HG02973 (cell line): ENCODE results near the gene DNAAF5.

Experiments
- ATAC-seq: cut with Tn5 transposase; IDR thresholded peaks from one replicate; pipeline ENCODE4 v1.9.1; 2021; ENCODE audit warnings: moderate library complexity; ENCODE audit not compliant: unreplicated experiment

DNAAF5 gene

GRCh38 chr7:706721-707120 is 19.8 kb upstream of the DNAAF5 start:
- ATAC-seq, result no peak

DNA sequence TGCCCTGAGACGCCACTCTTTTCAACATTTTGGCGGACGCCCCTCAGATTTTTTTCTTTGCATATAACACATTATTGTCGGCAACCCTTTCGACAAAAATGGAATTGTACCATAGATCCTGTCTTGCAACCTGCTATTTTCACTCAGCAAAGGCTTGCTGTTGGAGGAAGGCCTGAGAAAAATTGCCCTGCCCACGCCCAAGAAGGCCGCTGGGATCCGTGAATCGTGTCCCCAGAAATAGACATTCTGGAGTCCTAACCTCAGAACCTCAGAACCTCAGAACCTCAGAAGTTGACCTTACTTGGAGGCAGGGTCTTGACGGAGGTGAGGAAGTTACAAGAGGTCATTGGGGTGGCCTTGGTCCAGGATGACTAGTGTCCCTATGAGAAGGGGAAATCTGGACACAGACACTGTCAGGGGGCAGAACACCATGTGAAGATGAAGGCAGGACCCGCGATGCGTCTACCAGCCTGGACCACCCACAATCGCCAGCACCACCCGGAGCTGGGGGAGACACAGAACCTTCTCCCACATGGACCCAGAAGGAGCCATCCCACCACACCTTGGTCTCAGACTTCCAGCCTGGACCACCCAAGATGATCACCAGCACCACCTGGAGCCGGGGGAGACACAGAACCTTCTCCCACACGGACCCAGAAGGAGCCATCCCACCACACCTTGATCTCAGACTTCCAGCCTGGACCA is 19.1 kb upstream of the DNAAF5 start:
- ATAC-seq, result no peak

DNA sequence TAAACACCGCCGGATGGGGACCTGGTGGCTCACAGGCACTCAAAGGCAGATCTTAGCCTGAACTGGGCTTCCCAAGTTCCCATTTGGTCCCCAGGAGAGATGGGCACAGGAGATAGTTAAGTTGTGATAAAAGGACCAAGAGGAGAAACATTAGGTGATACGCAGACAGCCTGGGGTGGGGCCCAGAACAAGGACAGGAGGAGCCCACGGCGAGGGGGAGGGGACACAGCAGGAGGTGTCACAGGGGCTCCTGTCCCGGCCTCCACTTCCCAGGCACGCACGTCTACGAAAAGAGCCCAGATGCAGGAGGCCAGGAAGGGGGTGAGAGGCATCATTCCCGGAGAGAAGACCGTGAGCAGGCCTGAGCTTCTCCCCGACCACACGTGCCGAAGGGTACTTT is 16.3 kb upstream of the DNAAF5 start:
- ATAC-seq, result no peak

DNA sequence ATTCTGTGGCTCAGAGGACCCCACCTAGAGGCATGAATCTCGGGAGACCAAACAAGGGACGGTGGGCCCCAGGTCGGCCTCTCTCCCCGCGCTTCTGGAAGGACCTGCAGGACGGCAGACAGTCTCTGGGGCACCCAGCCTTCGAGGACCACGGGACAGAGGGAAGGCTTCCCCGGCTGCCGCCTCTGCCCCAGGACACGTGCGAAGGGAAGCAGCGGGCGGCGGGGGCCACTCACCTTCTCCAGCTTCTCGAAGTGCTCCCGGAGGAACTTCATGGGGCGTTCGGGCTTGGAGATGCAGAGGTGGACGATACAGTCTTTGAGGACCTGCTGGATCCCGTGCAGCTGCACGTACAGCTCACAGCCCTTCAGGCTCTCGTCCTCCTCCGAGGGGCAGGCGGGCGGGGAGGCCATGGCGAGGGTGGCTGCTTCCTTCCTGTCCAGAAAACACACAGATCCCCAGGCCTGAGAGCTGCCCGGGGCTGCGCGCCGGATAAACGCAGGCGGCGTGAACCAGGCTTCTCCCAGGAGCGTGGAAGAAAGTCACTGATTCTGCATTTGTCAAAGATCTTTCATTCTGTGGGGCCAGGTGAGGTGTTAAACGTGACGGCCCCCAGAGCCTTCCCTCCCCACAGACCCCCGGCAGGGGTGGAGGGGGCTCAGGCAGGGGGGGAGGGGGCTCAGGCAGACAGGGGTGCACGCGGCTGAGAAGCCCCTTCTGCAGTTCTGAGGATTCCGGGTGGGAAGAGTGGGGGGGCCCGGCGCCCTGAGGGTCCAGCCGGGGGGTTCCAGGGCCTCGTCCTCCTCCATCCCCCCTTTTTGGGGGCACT is 15.2 kb upstream of the DNAAF5 start:
- no peak for ATAC-seq

- no peak for ATAC-seq
These were observed 14.5 kb upstream of the DNAAF5 start for GRCh38 chr7:711922-712380.

- ATAC-seq, result no peak
These were observed 13.9 kb upstream of the DNAAF5 start for GRCh38 chr7:712381-713138.

GRCh38 chr7:713139-713457 is 13.4 kb upstream of the DNAAF5 start:
- ATAC-seq, result no peak

GRCh38 chr7:713488-714230 is 12.8 kb upstream of the DNAAF5 start:
- no peak for ATAC-seq

GRCh38 chr7:714251-714671 is 12.2 kb upstream of the DNAAF5 start:
- ATAC-seq, result no peak

GRCh38 chr7:716222-716621 is 10.3 kb upstream of the DNAAF5 start:
- ATAC-seq, result no peak

GRCh38 chr7:716636-717035 is 9.9 kb upstream of the DNAAF5 start:
- no peak for ATAC-seq

DNA sequence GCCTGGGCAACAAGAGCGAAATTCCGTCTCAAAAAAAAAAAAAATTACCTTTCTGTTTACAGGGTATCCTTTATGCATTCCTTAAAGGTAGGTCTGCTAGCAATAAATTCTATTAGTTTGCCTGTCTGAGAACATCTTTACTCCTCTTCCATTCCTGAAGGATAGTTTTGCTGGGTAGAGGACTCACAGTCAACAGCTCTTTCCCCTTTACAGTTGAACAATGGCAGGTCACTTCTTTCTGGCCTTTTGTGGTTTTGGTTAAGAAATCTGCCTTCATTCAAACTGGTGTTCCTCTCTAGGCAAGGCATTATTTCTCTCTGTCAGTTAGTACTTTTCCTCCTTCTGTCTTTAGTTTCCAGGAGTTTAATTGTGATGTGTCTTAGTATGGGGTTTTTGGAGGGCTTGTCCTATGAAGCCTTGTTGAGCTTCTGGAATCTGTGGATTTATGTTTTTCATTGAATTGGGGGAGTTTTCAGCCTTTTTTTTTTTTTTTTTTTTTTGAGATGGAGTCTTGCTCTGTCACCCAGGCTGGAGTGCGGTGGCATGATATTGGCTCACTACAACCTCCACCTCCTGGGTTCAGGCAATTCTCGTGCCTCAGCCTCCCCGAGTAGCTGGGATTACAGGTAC is 4.8 kb upstream of the DNAAF5 start:
- ATAC-seq, result no peak

DNA sequence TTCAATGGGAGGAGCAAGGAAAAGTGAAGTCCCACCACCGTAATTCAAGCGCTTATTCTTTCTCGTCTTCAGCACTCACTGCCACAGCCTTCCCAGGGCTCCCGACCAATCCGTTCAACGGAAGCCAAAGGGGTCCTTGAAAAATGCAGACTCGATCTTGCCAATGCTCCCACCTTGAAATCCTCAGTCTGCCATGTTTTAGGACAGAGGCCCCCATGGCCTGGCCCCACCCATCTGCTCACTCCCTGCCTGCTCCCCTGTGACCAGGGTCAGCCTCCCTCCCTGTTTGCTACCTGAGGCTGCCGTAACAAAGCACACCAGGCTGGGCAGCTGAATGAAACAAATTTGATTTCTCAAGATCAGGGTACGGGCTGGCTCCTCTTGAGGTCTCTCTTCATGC is 3.0 kb upstream of the DNAAF5 start:
- ATAC-seq, result no peak

DNA sequence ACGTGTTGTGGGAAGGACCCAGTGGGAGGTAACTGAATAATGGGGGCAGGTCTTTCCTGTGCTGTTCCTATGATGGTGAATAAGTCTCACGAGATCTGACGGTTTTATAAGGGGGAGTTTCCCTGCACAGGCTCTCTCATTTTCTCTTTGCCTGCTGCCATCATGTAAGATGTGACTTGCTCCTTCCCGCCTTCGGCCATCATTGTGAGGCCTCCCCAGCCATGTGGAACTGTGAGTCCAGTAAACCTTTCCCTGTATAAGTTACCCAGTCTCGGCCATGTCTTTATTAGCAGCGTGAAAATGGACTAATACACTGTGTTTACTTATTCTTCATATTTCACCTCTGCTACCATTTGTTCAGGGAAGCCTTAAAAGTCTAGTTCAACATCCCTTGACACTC is 2.2 kb upstream of the DNAAF5 start:
- ATAC-seq, result no peak

DNA sequence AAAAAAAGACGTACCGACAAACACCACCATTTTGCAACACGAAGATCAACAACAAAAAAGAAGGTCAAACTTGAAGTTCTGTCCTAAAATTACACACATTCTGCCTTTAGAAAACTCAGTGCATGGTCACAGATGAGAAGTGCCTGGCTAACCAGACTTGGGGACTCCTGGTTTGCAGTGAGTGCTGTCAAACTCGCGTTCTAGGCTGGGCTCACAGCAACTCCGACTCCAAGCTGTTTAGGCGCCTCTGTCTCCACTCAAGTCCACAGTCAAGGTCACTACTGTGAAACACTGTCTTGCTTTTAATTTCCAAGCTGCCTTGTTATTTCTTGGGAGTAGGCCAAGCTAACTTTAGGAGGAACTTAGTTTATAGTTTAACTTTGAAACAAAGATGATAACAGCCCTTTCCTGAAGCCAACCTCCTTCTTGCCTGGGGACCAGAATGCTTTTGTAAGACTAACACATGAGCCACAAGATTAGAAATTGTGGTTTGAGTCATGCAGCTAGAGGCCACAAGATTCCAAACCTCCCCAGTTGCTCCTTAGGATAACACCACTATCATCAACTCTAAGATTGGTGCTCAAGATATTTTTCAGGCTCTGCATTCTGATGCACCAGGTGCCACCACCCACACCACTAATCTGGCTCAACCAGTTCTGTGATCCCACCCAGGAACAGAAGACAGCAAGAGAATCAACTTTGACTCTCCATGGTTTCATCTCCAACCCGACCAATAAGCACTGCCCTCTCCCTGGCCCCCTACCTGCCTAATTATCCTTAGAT is 1.1 kb upstream of the DNAAF5 start:
- ATAC-seq, result no peak

GRCh38 chr7:726854-727103 is 280 bp downstream of the DNAAF5 start:
- ATAC-seq, result no peak

DNA sequence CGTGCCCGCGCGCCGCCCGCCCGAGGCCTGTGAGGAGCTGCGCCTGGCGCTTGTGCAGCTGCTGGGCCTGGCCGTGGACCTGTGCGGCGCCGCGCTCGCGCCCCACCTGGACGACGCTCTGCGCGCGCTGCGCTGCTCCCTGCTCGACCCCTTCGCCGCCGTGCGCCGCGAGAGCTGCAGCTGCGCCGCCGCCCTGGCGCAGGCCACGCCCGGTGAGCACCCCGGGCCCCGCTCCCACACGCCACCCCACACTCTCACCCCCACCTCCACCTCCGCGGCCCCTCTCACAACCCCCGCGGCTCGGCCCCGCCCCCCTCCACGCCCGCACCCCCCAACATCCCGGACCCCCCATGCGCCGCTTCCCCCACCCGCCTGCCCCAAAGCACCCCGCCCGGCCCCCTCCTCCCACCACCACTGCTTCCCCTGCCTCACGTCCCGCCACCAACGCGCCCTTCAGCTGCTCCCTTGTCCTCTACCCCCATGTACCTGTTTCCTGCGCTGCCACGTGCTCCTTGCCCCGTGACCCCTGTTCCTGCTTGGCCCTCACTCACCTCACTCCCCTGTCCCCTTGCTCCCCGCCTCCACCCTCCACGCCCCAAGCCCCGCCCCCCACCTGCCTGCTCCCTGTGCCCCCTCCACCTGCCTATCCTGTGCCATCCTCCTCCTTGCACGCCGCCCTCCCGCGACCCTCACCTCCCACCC is 756 bp downstream of the DNAAF5 start, which contains the start of gene PRKAR1B:
Gene PRKAR1B, minus strand, starts transcription at position 178 of the 702 bp plus-strand sequence. CDS start 15,776 bp downstream, outside the sequence.
- ATAC-seq, result peak; percentile 37

- ATAC-seq, result no peak
These were observed 1.4 kb downstream of the DNAAF5 start for GRCh38 chr7:727806-728460.

GRCh38 chr7:728602-729001 is 2.1 kb downstream of the DNAAF5 start:
- ATAC-seq, result no peak
